HG03520 (cell line): ENCODE results near the gene LIMS2.

Experiments used
- ATAC-seq: cut with Tn5 transposase; IDR thresholded peaks from one replicate; pipeline ENCODE4 v1.9.1; 2021; ENCODE audit warnings: mild to moderate bottlenecking, moderate library complexity; ENCODE audit not compliant: unreplicated experiment

Gene LIMS2

GRCh38 chr2:127634626-127635379 lies 40.5 kb downstream of the LIMS2 start:
- ATAC-seq, result no peak

- ATAC-seq, result no peak
These were observed 41.2 kb downstream of the LIMS2 start for GRCh38 chr2:127634066-127634617.

DNA sequence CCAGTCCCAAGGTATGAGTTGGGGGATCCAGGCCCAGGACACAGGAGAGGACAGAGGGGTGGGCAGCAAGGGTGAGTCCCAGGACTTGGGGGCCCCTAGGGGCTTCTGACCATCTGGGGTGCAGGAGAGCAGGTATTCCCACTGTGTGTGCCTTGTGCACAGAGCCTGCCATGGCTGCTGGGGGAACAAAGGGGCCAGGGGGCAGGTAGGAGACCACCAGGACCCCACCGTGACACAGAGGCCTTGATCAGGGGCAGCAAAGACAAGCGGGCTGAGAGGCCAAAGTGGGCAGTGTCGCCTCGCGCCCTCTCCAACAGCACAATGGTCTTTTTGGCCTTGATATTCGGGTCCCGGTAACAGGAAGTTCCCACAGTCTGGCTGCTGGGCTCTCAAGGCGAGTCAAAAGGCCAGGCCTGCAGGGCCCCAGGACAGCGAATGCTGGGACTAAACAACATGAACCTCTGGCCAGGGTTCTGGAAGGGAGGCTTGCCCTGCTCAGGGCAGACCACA lies 41.7 kb downstream of the LIMS2 start:
- no peak for ATAC-seq

DNA sequence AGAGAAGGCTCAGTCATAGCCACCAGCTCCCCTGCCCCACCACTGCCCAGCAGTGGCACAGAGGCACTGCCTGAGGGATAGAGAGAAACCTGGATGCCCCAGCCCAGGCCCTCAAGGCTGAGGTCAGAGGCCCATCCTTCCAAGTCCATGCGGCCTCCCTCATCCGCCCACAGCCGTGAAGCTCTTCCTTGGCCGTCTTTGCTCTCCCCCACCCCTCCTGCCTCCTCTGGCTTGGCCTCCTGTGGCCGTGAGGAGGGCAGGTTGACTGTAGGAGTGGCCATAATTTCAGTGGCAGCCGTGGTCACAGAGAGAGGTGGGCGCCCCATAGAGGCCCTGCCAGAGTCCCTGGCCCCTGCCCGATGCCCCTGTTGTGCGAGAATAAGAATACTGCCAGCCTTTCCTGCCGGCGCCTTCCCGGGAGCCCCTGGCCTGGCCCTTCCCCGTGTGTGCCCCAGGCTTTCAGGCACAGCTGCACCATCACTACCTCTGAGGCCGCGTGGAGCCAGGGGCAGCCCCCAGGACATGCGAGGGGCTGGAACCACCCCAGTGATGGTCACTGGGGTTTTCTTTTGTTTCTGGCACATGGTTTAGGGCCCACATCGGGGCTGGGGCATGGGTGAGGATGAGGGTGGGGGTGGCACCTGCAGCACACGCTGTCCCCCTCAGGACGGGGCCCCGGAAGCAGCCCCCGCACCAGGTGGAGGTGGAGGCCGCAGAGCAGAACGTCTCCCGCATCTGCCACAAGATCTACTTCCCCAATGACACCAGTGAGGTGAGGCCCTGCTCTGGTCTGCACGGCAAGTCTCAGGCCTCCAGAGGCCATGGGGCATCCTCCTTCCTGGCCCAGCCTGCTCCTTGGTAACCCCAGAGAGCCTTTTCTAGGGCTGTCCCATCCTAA lies 42.5 kb downstream of the LIMS2 start:
- peak; percentile 50 for ATAC-seq

DNA sequence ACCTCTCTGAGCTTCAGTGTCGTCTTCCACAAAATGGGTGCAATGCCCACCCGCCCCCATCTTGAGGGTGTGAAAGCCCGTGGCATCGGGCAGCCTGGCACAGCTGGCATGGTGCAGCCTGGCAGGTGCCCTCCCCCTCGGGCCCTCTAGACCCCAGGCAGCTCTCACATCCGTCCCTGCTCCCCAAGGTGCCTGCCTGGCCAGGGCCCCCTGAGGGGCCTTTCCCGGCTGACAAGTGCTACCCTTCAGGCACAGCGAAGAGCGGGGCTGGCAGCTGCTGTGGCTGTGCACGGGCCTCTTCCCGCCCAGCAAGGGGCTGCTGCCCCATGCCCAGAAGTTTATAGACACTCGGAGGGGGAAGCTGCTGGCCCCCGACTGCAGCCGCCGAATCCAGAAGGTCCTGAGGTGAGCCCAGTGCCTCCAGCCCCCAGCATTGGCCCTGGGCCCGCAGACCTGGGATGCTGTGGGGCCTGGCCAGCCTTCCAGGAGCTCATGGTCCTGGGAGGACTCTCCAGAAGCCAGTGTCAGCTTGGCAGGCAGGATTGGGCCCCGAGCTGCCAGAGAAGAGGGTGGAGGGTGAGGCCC lies 43.2 kb downstream of the LIMS2 start:
- no peak for ATAC-seq

DNA sequence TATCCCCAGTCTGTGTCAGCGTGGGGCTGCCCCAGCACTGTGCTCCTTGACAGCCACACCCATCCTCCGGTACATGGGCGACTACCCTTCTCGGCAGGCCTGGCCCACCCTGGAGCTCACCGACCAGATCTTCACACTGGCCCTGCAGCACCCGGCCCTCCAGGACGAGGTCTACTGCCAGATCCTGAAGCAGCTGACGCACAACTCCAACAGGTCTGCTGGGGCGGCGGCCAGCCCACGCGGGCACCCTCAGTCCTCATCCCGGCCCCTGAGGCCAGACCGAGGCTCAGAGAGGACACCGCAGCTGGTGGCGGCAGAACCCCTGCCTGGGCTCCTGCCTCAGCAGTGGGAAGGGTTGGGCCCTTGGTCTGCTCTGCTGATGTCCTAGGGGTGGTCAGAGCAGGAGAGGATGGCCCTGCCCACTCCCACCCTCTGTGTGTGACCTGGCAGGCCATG lies 43.8 kb downstream of the LIMS2 start:
- ATAC-seq, result no peak

- ATAC-seq, result no peak
These were observed 44.3 kb downstream of the LIMS2 start for GRCh38 chr2:127630864-127631540.

DNA sequence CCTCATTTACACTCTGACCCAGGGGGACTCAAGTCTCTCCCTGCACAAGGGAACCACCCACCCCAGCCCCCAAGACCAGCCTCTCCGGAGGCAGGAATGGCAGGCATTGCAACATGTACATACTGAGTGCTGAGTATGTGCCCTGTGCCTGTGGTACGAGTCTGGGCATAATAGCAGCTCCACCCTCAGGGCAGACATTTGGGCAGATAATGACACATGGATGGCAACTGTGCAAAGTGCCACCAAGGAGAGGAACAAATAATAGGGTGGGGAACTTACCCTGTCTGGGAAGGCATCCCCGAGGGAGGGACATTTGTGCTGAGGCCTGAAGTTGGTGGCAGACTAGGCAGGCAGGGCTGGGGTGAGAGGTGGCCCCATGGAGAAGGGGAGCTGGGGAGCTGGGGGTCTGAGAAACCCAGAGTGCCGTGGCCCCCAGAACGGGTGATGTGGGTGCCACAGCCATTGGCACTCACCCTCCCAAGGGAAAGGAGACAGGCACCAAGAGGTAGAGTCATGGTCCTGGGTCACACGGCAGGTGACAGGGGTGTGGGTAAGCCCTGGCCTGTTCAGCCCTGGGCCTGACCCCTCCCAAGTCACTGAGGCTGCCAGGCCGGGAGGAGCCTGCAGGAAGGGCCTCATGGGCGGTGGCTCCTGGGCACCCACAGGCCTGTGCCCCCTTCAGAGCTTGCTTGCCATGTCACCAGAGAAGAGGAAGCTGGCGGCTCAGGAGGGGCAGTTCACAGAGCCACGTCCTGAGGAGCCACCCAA lies 45.0 kb downstream of the LIMS2 start:
- no peak for ATAC-seq

DNA sequence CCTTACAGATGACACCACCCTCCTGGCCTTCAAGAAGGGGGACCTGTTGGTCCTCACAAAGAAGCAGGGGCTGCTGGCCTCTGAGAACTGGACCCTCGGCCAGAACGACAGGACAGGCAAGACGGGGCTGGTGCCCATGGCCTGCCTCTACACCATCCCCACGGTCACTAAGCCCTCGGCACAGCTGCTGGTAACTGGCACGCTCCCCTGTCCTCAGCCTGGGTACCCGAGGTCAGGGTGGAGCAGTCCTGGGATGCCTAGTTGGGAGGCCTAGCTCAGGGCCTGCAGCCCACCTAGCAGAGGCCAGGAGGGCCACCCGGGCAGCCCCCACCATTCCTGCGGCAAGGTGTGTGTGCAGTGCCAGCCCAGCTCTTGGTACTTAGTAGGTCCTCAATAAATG lies 45.7 kb downstream of the LIMS2 start:
- ATAC-seq, result no peak

- ATAC-seq, result no peak
These were observed 46.3 kb downstream of the LIMS2 start for GRCh38 chr2:127628767-127629614.

- ATAC-seq, result no peak
These were observed 47.4 kb downstream of the LIMS2 start for GRCh38 chr2:127627740-127628571.

GRCh38 chr2:127626917-127627739 lies 48.2 kb downstream of the LIMS2 start:
- no peak for ATAC-seq

GRCh38 chr2:127626175-127626574 lies 49.2 kb downstream of the LIMS2 start:
- no peak for ATAC-seq

DNA sequence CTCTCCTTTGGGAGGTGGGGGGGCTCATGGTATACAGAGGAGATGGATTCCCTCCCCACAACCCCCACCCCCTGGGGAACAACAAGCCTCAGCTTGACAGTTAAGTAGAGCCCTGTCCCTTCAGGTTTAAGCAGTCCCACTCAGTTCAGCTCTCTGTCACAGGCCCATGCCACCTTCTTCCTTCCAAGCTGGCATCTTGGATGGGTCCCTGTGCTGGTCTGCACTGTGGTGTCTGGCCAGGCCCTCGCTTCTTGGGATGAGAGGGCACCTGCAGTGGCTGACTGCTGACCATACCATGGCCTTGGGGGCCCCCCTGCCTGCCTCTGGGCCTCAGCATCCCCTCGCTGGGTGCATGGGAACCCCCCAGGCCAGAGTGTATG lies 49.8 kb downstream of the LIMS2 start:
- no peak for ATAC-seq

DNA sequence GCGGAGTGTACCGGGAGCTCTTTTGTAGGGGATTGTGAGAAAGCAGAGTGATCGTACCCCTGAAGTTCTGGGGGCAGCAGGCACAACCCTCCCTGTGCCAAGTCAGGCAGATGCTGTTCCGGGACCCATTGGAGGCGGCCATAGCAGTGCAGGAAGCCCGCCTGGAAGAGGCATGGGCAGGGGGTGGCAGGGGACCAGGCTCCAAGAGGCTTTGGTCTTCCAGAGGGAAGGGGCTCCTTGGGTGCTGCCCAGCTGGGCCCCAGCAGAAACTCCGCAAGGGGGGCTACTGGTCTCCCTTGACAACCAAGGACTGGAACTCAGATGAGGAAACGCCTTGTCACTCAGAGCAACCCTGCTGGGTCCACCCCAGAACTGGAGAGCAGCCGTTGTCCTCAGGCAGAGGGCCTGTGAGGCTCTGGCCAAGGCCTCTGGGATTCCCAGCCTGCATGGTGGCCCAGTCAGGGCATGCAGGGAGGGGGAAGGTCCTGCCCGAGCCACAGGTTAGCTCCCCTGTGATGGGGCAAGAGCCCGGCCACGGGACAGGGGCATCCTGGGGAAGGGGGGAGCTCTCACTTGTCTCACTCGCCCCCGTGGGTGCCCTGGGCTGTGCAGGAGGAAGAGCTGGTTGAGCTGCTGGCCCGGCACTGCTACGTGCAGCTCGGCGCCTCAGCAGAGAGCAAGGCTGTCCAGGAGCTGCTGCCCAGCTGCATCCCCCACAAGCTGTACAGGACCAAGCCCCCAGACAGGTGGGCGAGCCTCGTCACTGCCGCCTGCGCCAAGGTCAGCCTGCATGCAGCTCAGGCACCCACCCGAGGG lies 50.4 kb downstream of the LIMS2 start:
- ATAC-seq, result no peak

DNA sequence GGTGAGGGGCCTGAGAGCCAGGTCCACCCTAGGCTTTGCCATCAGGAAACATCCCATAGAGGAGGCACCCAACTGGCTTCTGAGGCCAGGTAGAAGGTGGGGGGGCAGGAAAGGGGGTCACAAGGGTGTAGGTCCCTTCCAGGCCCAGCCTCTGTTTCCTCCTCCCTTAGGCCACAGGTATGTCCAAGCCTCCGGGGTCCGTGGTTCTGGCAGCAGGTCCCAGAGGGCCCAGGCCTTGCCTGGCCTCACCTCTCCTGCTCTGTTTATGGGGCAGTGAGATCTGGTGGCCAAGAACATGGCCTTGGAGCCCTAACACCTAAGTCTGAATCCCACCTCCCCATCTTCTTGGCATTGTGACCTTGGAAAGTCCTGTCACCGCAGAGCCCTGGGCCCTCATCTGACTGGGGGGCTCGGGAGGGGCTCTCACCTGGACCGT lies 51.0 kb downstream of the LIMS2 start:
- no peak for ATAC-seq
